ENCODE results near the gene NIT1. TPM values are rescaled to one million over a fixed set of nuclear protein-coding genes. Genes with fewer than 3 reads are reported as not detected.

NIT1 gene
- total and polyA plus RNA-seq, 2 donors (not counting 3 experiments of a cell fraction or from before 2014, with no cell fraction given) = 20.3 to 26.5 TPM

GRCh38 chr1:161168906-161169305 lies 51.0 kb downstream of the NIT1 start:
- H3K79me2 ChIP-seq (ENCODE audit: control insufficient read depth, insufficient read depth, low read length) = no peaks in the 10 kb centered on the region
- dilution Hi-C loops (cut with MboI; ENCODE audit: extremely low pct_ligation_motif_present, low sequenced_read_pairs) (no loop called here), intact Hi-C loops (cut with micrococcal nuclease) (no loop called here)
- H4K20me1 ChIP-seq (replicated peaks; ENCODE audit: control insufficient read depth, extremely low read depth, insufficient read depth, low read length) = no peaks in the 10 kb centered on the region
- CTCF ChIA-PET = no interaction called here
- BruUV-seq (replicated peaks) = no TSS peak
- no peaks in the 10 kb centered on the region for H3K9me3 ChIP-seq (replicated peaks; ENCODE audit: control insufficient read depth, insufficient read depth, low read length)
- no peak for FAIRE-seq
- no peak overlapping the region for H3K4me2 ChIP-seq (ENCODE audit: insufficient read depth, low read length)
- peaks cover 16% of the 10 kb centered on the region for H3K4me1 ChIP-seq (ENCODE audit: control insufficient read depth, extremely low read depth, insufficient read depth, low read length)
- no peak for DNase-seq (ENCODE audit: low read depth, low spot score)
- POLR2A ChIA-PET = no interaction called here
- H3K27ac ChIP-seq (ENCODE audit: insufficient read depth, low read depth, low read length) = no peak overlapping the region
- no peaks in the 10 kb centered on the region for H3K9me1 ChIP-seq (replicated peaks; ENCODE audit: control insufficient read depth, extremely low read depth, insufficient read depth, low read length)
- no peak overlapping the region for H2AFZ ChIP-seq (ENCODE audit: low read depth, low read length)
- H3K36me3 ChIP-seq (ENCODE audit: control insufficient read depth in 2 of 2, extremely low read depth in 1 of 2, insufficient read depth in 2 of 2, low read length in 2 of 2) = peaks cover 11 to 26% of the 10 kb centered on the region in 2 experiments
- H3K27me3 ChIP-seq (ENCODE audit: control insufficient read depth in 2 of 2, insufficient read depth in 2 of 2, low read length in 2 of 2) = no peaks in the 10 kb centered on the region
- TF ChIP-seq EZH2 (IDR thresholded peaks at IDR 0.05; ENCODE audit: borderline replicate concordance, low read depth, low read length, severe bottlenecking) = no peak
- no peak for TF ChIP-seq GATA2 (IDR thresholded peaks at IDR 0.05; ENCODE audit: insufficient read depth, insufficient read length, low read depth, low read length)
- no peak for TF ChIP-seq CTCF (IDR thresholded peaks at IDR 0.05; ENCODE audit: extremely low read depth in 1 of 2, insufficient read depth in 1 of 2, low read depth in 1 of 2, low read length in 2 of 2)
- TF ChIP-seq POLR2A (IDR thresholded peaks at IDR 0.05; ENCODE audit: low read depth, low read length) = no peak
- TF ChIP-seq JUN (IDR thresholded peaks at IDR 0.05; ENCODE audit: borderline replicate concordance, insufficient read depth, insufficient read length, low read depth) = no peak
- TF ChIP-seq FOS (IDR thresholded peaks at IDR 0.05; ENCODE audit: borderline replicate concordance, insufficient read depth, low read length) = no peak
- H3K9ac ChIP-seq (replicated peaks; ENCODE audit: extremely low read depth, insufficient read depth, low read length) = no peak overlapping the region
- no peak overlapping the region for H3K4me3 ChIP-seq (replicated peaks in 1 of 3; ENCODE audit: insufficient read depth in 1 of 3, low read depth in 1 of 3, low read length in 3 of 3)

Small RNA genes within 50 kb of the gene (small RNA-seq; reads per million reads assigned to genes)
- not detected for gene RF01225 (ENCODE audit: insufficient read depth, insufficient read length, low read depth, low replicate concordance)

Other genes starting within 250 kb of the NIT1 start
- not detected in 2 replicates for gene ITLN1, start 232.9 kb upstream of the NIT1 start, total RNA-seq
- gene ITLN1, start 232.9 kb upstream of the NIT1 start, polyA plus RNA-seq = 0.12 and 0.24 TPM in 2 replicates
- not detected in 2 replicates for gene ITLN2, start 163.3 kb upstream of the NIT1 start, total RNA-seq
- 0.32 and 0.46 TPM in 2 replicates for gene ITLN2, start 163.3 kb upstream of the NIT1 start, polyA plus RNA-seq
- 86.3 and 97.0 TPM in 2 replicates for gene F11R, start 97.0 kb upstream of the NIT1 start, total RNA-seq
- gene F11R, start 97.0 kb upstream of the NIT1 start, polyA plus RNA-seq = 124 and 137 TPM in 2 replicates
- 8.9 and 12.5 TPM in 2 replicates for gene TSTD1, start 79.1 kb upstream of the NIT1 start, total RNA-seq
- gene TSTD1, start 79.1 kb upstream of the NIT1 start, polyA plus RNA-seq = 39.1 and 51.6 TPM in 2 replicates
- gene USF1, start 72.1 kb upstream of the NIT1 start, total RNA-seq = 56.7 and 57.9 TPM in 2 replicates
- gene USF1, start 72.1 kb upstream of the NIT1 start, polyA plus RNA-seq = 53.4 and 66.0 TPM in 2 replicates
- gene ARHGAP30, start 48.2 kb upstream of the NIT1 start, total RNA-seq = not detected in 2 replicates
- gene ARHGAP30, start 48.2 kb upstream of the NIT1 start, polyA plus RNA-seq = not detected in 2 replicates
- 0.37 and 0.58 TPM in 2 replicates for gene NECTIN4, start 28.5 kb upstream of the NIT1 start, total RNA-seq
- 0.15 and 0.29 TPM in 2 replicates for gene NECTIN4, start 28.5 kb upstream of the NIT1 start, polyA plus RNA-seq
- gene KLHDC9, start 19.7 kb upstream of the NIT1 start, total RNA-seq = 1.1 and 1.4 TPM in 2 replicates
- 2.6 and 3.2 TPM in 2 replicates for gene KLHDC9, start 19.7 kb upstream of the NIT1 start, polyA plus RNA-seq
- 99.5 and 104 TPM in 2 replicates for gene PFDN2, start 68 bp upstream of the NIT1 start, total RNA-seq
- 86.8 and 157 TPM in 2 replicates for gene PFDN2, start 68 bp upstream of the NIT1 start, polyA plus RNA-seq
- 50.2 and 54.9 TPM in 2 replicates for gene DEDD, start 14.6 kb downstream of the NIT1 start, total RNA-seq
- 78.3 and 81.8 TPM in 2 replicates for gene DEDD, start 14.6 kb downstream of the NIT1 start, polyA plus RNA-seq
- 102 and 110 TPM in 2 replicates for gene UFC1, start 35.9 kb downstream of the NIT1 start, total RNA-seq
- gene UFC1, start 35.9 kb downstream of the NIT1 start, polyA plus RNA-seq = 115 and 149 TPM in 2 replicates
- 18.7 and 19.7 TPM in 2 replicates for gene USP21, start 41.4 kb downstream of the NIT1 start, total RNA-seq
- 29.2 and 34.9 TPM in 2 replicates for gene USP21, start 41.4 kb downstream of the NIT1 start, polyA plus RNA-seq
- gene PPOX, start 48.3 kb downstream of the NIT1 start, total RNA-seq = 28.5 and 28.9 TPM in 2 replicates
- 26.4 and 31.3 TPM in 2 replicates for gene PPOX, start 48.3 kb downstream of the NIT1 start, polyA plus RNA-seq
- gene B4GALT3, start 59.4 kb downstream of the NIT1 start, total RNA-seq = 39.5 and 39.8 TPM in 2 replicates
- 55.5 and 60.4 TPM in 2 replicates for gene B4GALT3, start 59.4 kb downstream of the NIT1 start, polyA plus RNA-seq
- gene ADAMTS4, start 80.9 kb downstream of the NIT1 start, total RNA-seq = 8.9 and 13.6 TPM in 2 replicates
- gene ADAMTS4, start 80.9 kb downstream of the NIT1 start, polyA plus RNA-seq = 2.5 and 2.6 TPM in 2 replicates
- 95.1 and 99.7 TPM in 2 replicates for gene NDUFS2, start 84.3 kb downstream of the NIT1 start, total RNA-seq
- gene NDUFS2, start 84.3 kb downstream of the NIT1 start, polyA plus RNA-seq = 101 and 130 TPM in 2 replicates
- gene FCER1G, start 97.2 kb downstream of the NIT1 start, total RNA-seq = 1.6 and 2.2 TPM in 2 replicates
- gene FCER1G, start 97.2 kb downstream of the NIT1 start, polyA plus RNA-seq = 1.1 and 1.3 TPM in 2 replicates
- gene APOA2, start 105.5 kb downstream of the NIT1 start, total RNA-seq = not detected in 2 replicates
- gene APOA2, start 105.5 kb downstream of the NIT1 start, polyA plus RNA-seq = not detected in 2 replicates
- 18.7 TPM in 2 replicates for gene TOMM40L, start 108.0 kb downstream of the NIT1 start, total RNA-seq
- gene TOMM40L, start 108.0 kb downstream of the NIT1 start, polyA plus RNA-seq = 18.6 and 19.6 TPM in 2 replicates
- not detected in 2 replicates for gene NR1I3, start 120.1 kb downstream of the NIT1 start, total RNA-seq
- not detected in 2 replicates for gene NR1I3, start 120.1 kb downstream of the NIT1 start, polyA plus RNA-seq
- not detected in 2 replicates for gene PCP4L1, start 140.6 kb downstream of the NIT1 start, total RNA-seq
- not detected in 2 replicates for gene PCP4L1, start 140.6 kb downstream of the NIT1 start, polyA plus RNA-seq
- 1.3 and 2.0 TPM in 2 replicates for gene MPZ, start 191.9 kb downstream of the NIT1 start, total RNA-seq
- gene MPZ, start 191.9 kb downstream of the NIT1 start, polyA plus RNA-seq = 6.1 and 7.0 TPM in 2 replicates
- 136 and 148 TPM in 2 replicates for gene SDHC, start 196.3 kb downstream of the NIT1 start, total RNA-seq
- 219 and 279 TPM in 2 replicates for gene SDHC, start 196.3 kb downstream of the NIT1 start, polyA plus RNA-seq
- not detected in 2 replicates for gene CFAP126, start 249.8 kb downstream of the NIT1 start, total RNA-seq
- gene CFAP126, start 249.8 kb downstream of the NIT1 start, polyA plus RNA-seq = not detected in 2 replicates

Data from endothelial cell of umbilical vein (primary cell).